HepG2 (cell line): ENCODE results near the gene CACNA1G. TPM values are rescaled to one million over a fixed set of nuclear protein-coding genes. Genes with fewer than 3 reads are reported as not detected.

Experiments
- ATAC-seq: fragments of 200-7000 bp; cut with Tn5 transposase; 3 replicates; pipeline ENCODE4 v1.9.1; 2020; ENCODE audit warnings: mild to moderate bottlenecking, moderate library complexity
- BruUV-seq: library from RNA; stranded (reverse); fragments of 400-500 nt; replicated peaks from 2 replicates; lab custom pipeline; 2021; lab: Mats Ljungman, UMichigan
- CTCF ChIA-PET: fragments of 300-600 bp; formaldehyde crosslinking; extraction: SDS; loops from one replicate; lab custom pipeline; 2021; ENCODE audit warnings: low total read pairs, inconsistent platforms, low intra/inter-chr PET ratio; lab: Yijun Ruan, JAX
- POLR2A ChIA-PET: fragments of 350-600 bp; sonication (Branson Sonifier 250); formaldehyde crosslinking; loops from one replicate; lab custom pipeline; 2020; ENCODE audit warnings: antibody characterized with exemption, inconsistent platforms; lab: Yijun Ruan, JAX
- DNase-seq: peaks from one replicate; pipeline ENCODE4 v3.0.0-alpha.2; 2015; ENCODE audit warnings: low spot score
- FAIRE-seq: peaks from 3 replicates; lab custom pipeline; 2011; peaks lifted over from hg19 to GRCh38; lab: Jason Lieb, UNC
- H2AFZ ChIP-seq: one replicate; pipeline ENCODE4 v1.6.1; 2011; ENCODE audit warnings: low read length, inconsistent platforms
- H3K27ac ChIP-seq: fragments of 300-600 bp; 3 replicates; pipeline ENCODE4 v1.8.0; 2011; ENCODE audit warnings: mixed run types, mild to moderate bottlenecking, mixed read lengths, low read length, inconsistent platforms; ENCODE audit not compliant: insufficient read depth; ENCODE audit errors: extremely low read length
- H3K27me3 ChIP-seq, 2 experiments: fragments of 200-600 bp in 1 of 2; 2 replicates in 1 of 2; 3 replicates in 1 of 2; pipeline versions ENCODE4 v1.6.0 to v1.8.0; 2011; ENCODE audit warnings: low read length in 2 of 2, mild to moderate bottlenecking in 2 of 2, moderate library complexity in 2 of 2, inconsistent platforms in 1 of 2; ENCODE audit not compliant: insufficient read depth in 2 of 2, control insufficient read depth in 1 of 2
- H3K36me3 ChIP-seq, 2 experiments: fragments of 200-600 bp in 1 of 2; replicated peaks in 1 of 2; 2 replicates in 1 of 2; 3 replicates in 1 of 2; pipeline versions ENCODE4 v1.5.1 to v1.8.0; 2011; ENCODE audit warnings: low read length in 2 of 2, inconsistent platforms in 1 of 2; ENCODE audit not compliant: insufficient read depth in 2 of 2, control insufficient read depth in 1 of 2
- H3K4me1 ChIP-seq: 2 replicates; pipeline ENCODE4 v1.5.1; 2012; ENCODE audit warnings: low read length, inconsistent platforms; ENCODE audit not compliant: insufficient read depth
- H3K4me2 ChIP-seq: 2 replicates; pipeline ENCODE4 v1.6.0; 2011; ENCODE audit warnings: low read depth, low read length, inconsistent platforms
- H3K4me3 ChIP-seq, 3 experiments: fragments of 200-600 bp in 1 of 3; sonication (generic), shearing (Covaris generic) in 1 of 3; replicated peaks in 1 of 3; 2 replicates each; pipeline ENCODE4 v1.5.1; 2011 to 2016; ENCODE audit warnings: low read length in 3 of 3, inconsistent platforms in 2 of 3, low read depth in 2 of 3, mild to moderate bottlenecking in 2 of 3, control low read depth in 1 of 3, mixed read lengths in 1 of 3; ENCODE audit not compliant: insufficient read depth in 1 of 3
- H3K79me2 ChIP-seq: one replicate; pipeline ENCODE4 v1.6.1; 2011; ENCODE audit warnings: low read length, inconsistent platforms; ENCODE audit not compliant: insufficient read depth
- H3K9ac ChIP-seq: 2 replicates; pipeline ENCODE4 v1.6.0; 2011; ENCODE audit warnings: mild to moderate bottlenecking, low read depth, low read length, inconsistent platforms; ENCODE audit not compliant: insufficient read depth
- H3K9me3 ChIP-seq: 2 replicates; pipeline ENCODE4 v1.5.1; 2012; ENCODE audit warnings: mild to moderate bottlenecking, low read length
- H4K20me1 ChIP-seq: 2 replicates; pipeline ENCODE4 v1.6.0; 2011; ENCODE audit warnings: inconsistent platforms, mild to moderate bottlenecking, low read length, moderate library complexity; ENCODE audit not compliant: insufficient read depth
- ARNT2 ChIP-seq: sonication (generic); formaldehyde crosslinking; IDR thresholded peaks from 2 replicates; pipeline ENCODE4 v1.8.0; 2022; ENCODE audit warnings: mild to moderate bottlenecking, low read depth, missing genetic modification reagents, moderate library complexity
- HINFP ChIP-seq: sonication (generic); formaldehyde crosslinking; IDR thresholded peaks from 2 replicates; pipeline ENCODE4 v1.4.0; 2020; ENCODE audit warnings: low read depth, mild to moderate bottlenecking, missing genetic modification reagents
- MAX ChIP-seq: IDR thresholded peaks from 2 replicates; pipeline ENCODE4 v1.6.1; 2012; ENCODE audit warnings: inconsistent platforms
- PCBP1 ChIP-seq: fragments of 200-400 bp; formaldehyde crosslinking; IDR thresholded peaks from 2 replicates; pipeline ENCODE4 v1.6.1; 2017; ENCODE audit warnings: mild to moderate bottlenecking, low read depth, low read length, borderline replicate concordance
- REXO4 ChIP-seq: sonication (generic); formaldehyde crosslinking; IDR thresholded peaks from 2 replicates; pipeline ENCODE4 v1.8.0; 2022; ENCODE audit warnings: missing genetic modification reagents, mild to moderate bottlenecking, borderline replicate concordance
- SRSF4 ChIP-seq: fragments of 200-400 bp; formaldehyde crosslinking; IDR thresholded peaks from one replicate; pipeline ENCODE4 v1.6.1; 2018; ENCODE audit warnings: mild to moderate bottlenecking, low read depth, low read length, moderate library complexity; ENCODE audit not compliant: poor library complexity, severe bottlenecking
- TGIF2 ChIP-seq: IDR thresholded peaks from 2 replicates; pipeline ENCODE4 v1.6.1; 2016; ENCODE audit warnings: control low read depth, missing compliant biosample characterization
- ZMYM3 ChIP-seq: sonication (generic); formaldehyde crosslinking; IDR thresholded peaks from 2 replicates; pipeline ENCODE4 v1.5.1; 2020; ENCODE audit warnings: mild to moderate bottlenecking, missing genetic modification reagents
- ZNF558 ChIP-seq: sonication (generic); formaldehyde crosslinking; IDR thresholded peaks from 2 replicates; pipeline ENCODE4 v1.9.0; 2022; ENCODE audit warnings: mild to moderate bottlenecking, missing genetic modification reagents, borderline replicate concordance
- ZNF605 ChIP-seq: sonication (generic); formaldehyde crosslinking; IDR thresholded peaks from 2 replicates; pipeline ENCODE4 v1.8.0; 2022; ENCODE audit warnings: mild to moderate bottlenecking, missing genetic modification reagents
- ZNF768 ChIP-seq: sonication (generic); formaldehyde crosslinking; IDR thresholded peaks from 2 replicates; pipeline ENCODE4 v1.4.0; 2020; ENCODE audit warnings: missing genetic modification reagents
- ZSCAN21 ChIP-seq: sonication (generic); formaldehyde crosslinking; IDR thresholded peaks from 2 replicates; pipeline ENCODE4 v1.8.0; 2022; ENCODE audit warnings: mild to moderate bottlenecking, missing genetic modification reagents, moderate library complexity, borderline replicate concordance
- WGBS: methylation state at CpG from one replicate; pipeline ENCODE4 v1.1.6; 2017; ENCODE audit warnings: low lambda C conversion rate; 5-methylcytosine and 5-hydroxymethylcytosine counted together
- in situ Hi-C: cut with HindIII; loops from 2 replicates; pipeline ENCODE4 v1.10.0; 2017; ENCODE audit warnings: low pct_unique_long_range_greater_than_20kb; ENCODE audit not compliant: extremely low pct_ligation_motif_present
- intact Hi-C: fragments of 100-400 bp; cut with micrococcal nuclease; formaldehyde crosslinking; loops from one replicate; pipeline ENCODE4 v1.10.0; 2022; ENCODE audit not compliant: unreplicated experiment
- polyA plus RNA-seq, 8 experiments: library from polyadenylated mRNA; depleted of rRNA in 3 of 8; stranded (reverse) in 7 of 8; unstranded in 1 of 8; fragments of >200 nt; fragmentation: Illumina TruSeq in 4 of 8; extraction: Trizol in 4 of 8; gene quantifications; 2 replicates each; pipeline versions ENCODE4 v1.2.1 to v1.2.3, GENCODE V29; 2011 to 2016; ENCODE audit warnings: low read depth in 4 of 8, missing spikeins in 1 of 8, mixed read lengths in 1 of 8; ENCODE audit not compliant: insufficient read depth in 1 of 8
- total RNA-seq, 5 experiments: library from RNA; depleted of rRNA; stranded (reverse); fragments of >200 nt; fragmentation: Illumina TruSeq; extraction: Trizol; gene quantifications; 2 replicates each; pipeline ENCODE4 v1.2.3, GENCODE V29; 2016; ENCODE audit warnings: low read depth in 1 of 5
- TF ChIP-seq, protein P1 (sequence below): sonication (generic); formaldehyde crosslinking; IDR thresholded peaks from 2 replicates; pipeline ENCODE4 v1.8.0; 2022; ENCODE audit warnings: mild to moderate bottlenecking, missing genetic modification reagents, borderline replicate concordance

The CACNA1G gene
- total and polyA plus RNA-seq, 2 of the 13 experiments (the other 11 are each of a cell fraction or from before 2014, with no cell fraction given): 0.02 TPM; not detected in 1

DNA sequence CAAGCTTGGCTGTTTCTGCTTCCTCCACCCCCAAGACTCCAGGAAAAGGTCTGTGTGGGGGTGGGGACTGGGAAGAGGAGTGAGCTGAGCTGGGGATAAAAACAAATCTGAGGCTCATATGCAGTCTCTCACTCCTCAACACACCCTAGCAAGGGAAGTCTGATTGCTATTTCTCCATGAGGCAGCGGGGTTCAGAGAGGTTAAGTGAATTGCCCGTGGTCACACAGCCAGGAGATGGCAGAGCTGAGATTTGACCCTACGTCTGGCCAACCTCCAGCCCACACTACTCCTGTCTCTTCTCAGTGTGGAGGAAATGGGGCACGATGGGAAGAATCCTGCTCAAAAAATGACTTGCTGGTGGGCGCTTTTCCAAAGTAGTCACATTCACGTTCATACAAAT is 69.4 kb downstream of the CACNA1G start:
- H3K27ac ChIP-seq: no peak overlapping the region
- ChIA-PET POLR2A (interaction anchor here (0.5 to 19.8 kb wide), 4 partner anchors 9 to 75 kb away, joined by 3 to 839 read pairs (median 8); no protein-coding TSS in a partner anchor), CTCF (interaction anchor here (1.0 to 3.6 kb wide), 5 partner anchors 51 to 79 kb away, joined by 3 to 67 read pairs (median 9); no protein-coding TSS in a partner anchor)
- no peaks in the 10 kb centered on the region for H4K20me1 ChIP-seq
- in situ Hi-C loops (loop anchor here (5.0 kb wide), 3 partner anchors 62 to 148 kb away; partner anchors contain the start of gene SPATA20), intact Hi-C loops (loop anchor here (1.0 kb wide), 1 partner anchor 65 kb away; no protein-coding TSS in a partner anchor)
- H3K79me2 ChIP-seq: no peaks in the 10 kb centered on the region
- no peak overlapping the region for H2AFZ ChIP-seq
- TF ChIP-seq ZNF768: peak; percentile 98
- TF ChIP-seq ZNF558 (CRISPR knock-in tag): no peak
- TF ChIP-seq, protein P1, sequence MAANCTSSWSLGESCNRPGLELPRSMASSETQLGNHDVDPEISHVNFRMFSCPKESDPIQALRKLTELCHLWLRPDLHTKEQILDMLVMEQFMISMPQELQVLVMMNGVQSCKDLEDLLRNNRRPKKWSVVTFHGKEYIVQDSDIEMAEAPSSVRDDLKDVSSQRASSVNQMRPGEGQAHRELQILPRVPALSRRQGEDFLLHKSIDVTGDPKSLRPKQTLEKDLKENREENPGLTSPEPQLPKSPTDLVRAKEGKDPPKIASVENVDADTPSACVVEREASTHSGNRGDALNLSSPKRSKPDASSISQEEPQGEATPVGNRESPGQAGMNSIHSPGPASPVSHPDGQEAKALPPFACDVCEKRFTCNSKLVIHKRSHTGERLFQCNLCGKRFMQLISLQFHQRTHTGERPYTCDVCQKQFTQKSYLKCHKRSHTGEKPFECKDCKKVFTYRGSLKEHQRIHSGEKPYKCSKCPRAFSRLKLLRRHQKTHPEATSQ: no peak
- 0 out of 2 replicates have a peak, but pooled peaks have one; percentile 12 for TF ChIP-seq ARNT2 (CRISPR knock-in tag)
- TF ChIP-seq ZSCAN21 (CRISPR knock-in tag): 0 out of 2 replicates have a peak, but pooled peaks have one; percentile 20
- TF ChIP-seq HINFP (CRISPR knock-in tag): no peak
- TF ChIP-seq PCBP1: 0 out of 2 replicates have a peak, but pooled peaks have one; percentile 9
- TF ChIP-seq REXO4: no peak
- no peak for TF ChIP-seq SRSF4
- TF ChIP-seq MAX: no peak
- no peak for TF ChIP-seq ZNF605 (CRISPR knock-in tag)
- TF ChIP-seq ZMYM3 (CRISPR knock-in tag): peak; percentile 74
- TF ChIP-seq TGIF2 (CRISPR knock-in tag): no peak
- H3K9me3 ChIP-seq: no peaks in the 10 kb centered on the region
- FAIRE-seq (no peak), DNase-seq (no peak), ATAC-seq (no peak)
- H3K9ac ChIP-seq: no peak overlapping the region
- no peaks in the 10 kb centered on the region for H3K36me3 ChIP-seq
- peaks cover 89% of the 10 kb centered on the region for H3K4me1 ChIP-seq
- H3K4me3 ChIP-seq: no peak overlapping the region
- no TSS peak for BruUV-seq
- peaks cover 0 to 26% of the 10 kb centered on the region in 2 experiments; a peak in 2 of 5 replicates for H3K27me3 ChIP-seq
- WGBS: 66% methylated on average over 6 of the region's 6 CpGs
- no peak overlapping the region for H3K4me2 ChIP-seq
